GM21529 (cell line): ENCODE results near the gene GTPBP4.
A peak's percentile ranks its signal among the peaks of the same experiment; 100 is the strongest.
"Not testable (repeated sequence)": the region's sequence is repeated elsewhere in the genome, so short reads cannot be mapped to it uniquely, and the experiment has no call there.

Experiments used
- ATAC-seq: cut with Tn5 transposase; IDR thresholded peaks from one replicate; pipeline ENCODE4 v1.9.1; 2021; ENCODE audit not compliant: unreplicated experiment

The GTPBP4 gene

GRCh38 chr10:988667-989545 lies 672 bp downstream of the GTPBP4 start:
- ATAC-seq = peak; percentile 8

- ATAC-seq = no peak
Measured at GRCh38 chr10:990808-991207, 2.6 kb downstream of the GTPBP4 start.

GRCh38 chr10:992467-992866 lies 4.2 kb downstream of the GTPBP4 start:
- ATAC-seq = no peak

GRCh38 chr10:992871-993270 lies 4.6 kb downstream of the GTPBP4 start:
- no peak for ATAC-seq

GRCh38 chr10:994836-995558 lies 6.8 kb downstream of the GTPBP4 start:
- ATAC-seq = no peak

GRCh38 chr10:995559-995926 lies 7.3 kb downstream of the GTPBP4 start:
- ATAC-seq = no peak

GRCh38 chr10:996031-996430 lies 7.8 kb downstream of the GTPBP4 start:
- no peak for ATAC-seq

GRCh38 chr10:997266-998022 lies 9.2 kb downstream of the GTPBP4 start:
- no peak for ATAC-seq

- ATAC-seq = no peak
Measured at GRCh38 chr10:1002425-1003006, 14.3 kb downstream of the GTPBP4 start.

GRCh38 chr10:1003884-1004670 lies 15.8 kb downstream of the GTPBP4 start:
- no peak for ATAC-seq

GRCh38 chr10:1006573-1006972 lies 18.3 kb downstream of the GTPBP4 start:
- ATAC-seq = no peak

- ATAC-seq = no peak
Measured at GRCh38 chr10:1007583-1007982, 19.3 kb downstream of the GTPBP4 start.

- no peak for ATAC-seq
Measured at GRCh38 chr10:1009071-1009494, 20.8 kb downstream of the GTPBP4 start.

- not testable (repeated sequence) for ATAC-seq
Measured at GRCh38 chr10:1009947-1010346, 21.7 kb downstream of the GTPBP4 start.

GRCh38 chr10:1010703-1011102 lies 22.5 kb downstream of the GTPBP4 start:
- ATAC-seq = no peak

GRCh38 chr10:1011696-1012095 lies 23.5 kb downstream of the GTPBP4 start:
- ATAC-seq = no peak

GRCh38 chr10:1015688-1016087 lies 27.5 kb downstream of the GTPBP4 start:
- no peak for ATAC-seq

- ATAC-seq = no peak
Measured at GRCh38 chr10:1019362-1019761, 31.1 kb downstream of the GTPBP4 start.

GRCh38 chr10:1020460-1020859 lies 32.2 kb downstream of the GTPBP4 start:
- no peak for ATAC-seq

GRCh38 chr10:1020958-1021357 lies 32.7 kb downstream of the GTPBP4 start:
- ATAC-seq = no peak
